ENCODE measurements around the gene ADSS1.
A peak's percentile ranks its signal among the peaks of the same experiment; 100 is the strongest.
"Not testable (repeated sequence)": the region's sequence is repeated elsewhere in the genome, so short reads cannot be mapped to it uniquely, and the experiment has no call there.

The ADSS1 gene

DNA sequence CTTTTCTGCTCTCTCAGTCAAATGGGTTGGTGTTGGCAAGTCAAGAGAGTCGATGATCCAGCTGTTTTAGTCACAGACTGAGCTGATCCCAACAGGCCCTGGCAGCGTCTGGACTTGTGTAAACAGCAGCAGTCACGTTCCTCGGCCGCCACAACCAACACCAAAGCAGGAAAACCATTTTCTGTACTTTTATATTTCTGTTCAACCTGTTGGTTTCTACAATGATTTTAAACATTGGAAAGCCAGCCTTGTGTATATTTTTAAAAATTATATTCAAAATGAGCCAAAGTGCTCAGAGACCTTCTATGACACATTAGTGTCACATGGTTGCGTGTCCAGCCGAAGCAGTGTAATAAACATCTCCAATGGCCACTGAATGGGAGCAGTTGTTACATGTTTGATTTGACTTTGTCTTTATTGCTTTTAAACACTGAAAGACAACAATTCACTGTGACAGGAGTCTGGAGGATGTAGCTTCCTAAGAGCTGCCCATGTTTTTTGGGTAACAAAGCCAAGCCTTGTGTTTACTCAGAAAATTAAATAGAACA lies 23.0 kb downstream of the ADSS1 start:
- no peak for TF ChIP-seq CTCF (IDR thresholded peaks at IDR 0.05; ENCODE audit: extremely low read depth, insufficient read depth, missing control alignments)
- DNase-seq (ENCODE audit: low spot score) = no peak

GRCh38 chr14:104747876-104748275 lies 23.8 kb downstream of the ADSS1 start:
- in situ Hi-C loops (cut with MboI; ENCODE audit: low pct_unique_long_range_greater_than_20kb, low sequenced_read_pairs, unreplicated experiment) = no loop called here
- no peak for DNase-seq (ENCODE audit: low spot score)
- no peak for TF ChIP-seq CTCF (IDR thresholded peaks at IDR 0.05; ENCODE audit: extremely low read depth, insufficient read depth, missing control alignments)

More for the DNA sequence above, 23.0 kb downstream of the ADSS1 start:
- in situ Hi-C loops (cut with MboI; ENCODE audit: low pct_unique_long_range_greater_than_20kb, low sequenced_read_pairs, unreplicated experiment) = no loop called here

GRCh38 chr14:104749111-104749649 lies 25.2 kb downstream of the ADSS1 start:
- in situ Hi-C loops (cut with MboI; ENCODE audit: low pct_unique_long_range_greater_than_20kb, low sequenced_read_pairs, unreplicated experiment) = no loop called here
- no peak for TF ChIP-seq CTCF (IDR thresholded peaks at IDR 0.05; ENCODE audit: extremely low read depth, insufficient read depth, missing control alignments)
- DNase-seq (ENCODE audit: low spot score) = no peak

- in situ Hi-C loops (cut with MboI; ENCODE audit: low pct_unique_long_range_greater_than_20kb, low sequenced_read_pairs, unreplicated experiment) = loop anchor here (25.0 kb wide), 1 partner anchor 287 kb away; no protein-coding TSS in a partner anchor
- TF ChIP-seq CTCF (IDR thresholded peaks at IDR 0.05; ENCODE audit: extremely low read depth, insufficient read depth, missing control alignments) = no peak
- no peak for DNase-seq (ENCODE audit: low spot score)
Measured at GRCh38 chr14:104750056-104750752, 26.2 kb downstream of the ADSS1 start.

GRCh38 chr14:104750753-104751057 lies 26.7 kb downstream of the ADSS1 start:
- DNase-seq (ENCODE audit: low spot score) = not testable (repeated sequence)
- in situ Hi-C loops (cut with MboI; ENCODE audit: low pct_unique_long_range_greater_than_20kb, low sequenced_read_pairs, unreplicated experiment) = loop anchor here (25.0 kb wide), 1 partner anchor 287 kb away; no protein-coding TSS in a partner anchor

GRCh38 chr14:104751539-104752422 lies 27.8 kb downstream of the ADSS1 start:
- peak; percentile 24 for TF ChIP-seq CTCF (IDR thresholded peaks at IDR 0.05; ENCODE audit: extremely low read depth, insufficient read depth, missing control alignments)
- DNase-seq (ENCODE audit: low spot score) = no peak
- in situ Hi-C loops (cut with MboI; ENCODE audit: low pct_unique_long_range_greater_than_20kb, low sequenced_read_pairs, unreplicated experiment) = loop anchor here (25.0 kb wide), 1 partner anchor 286 kb away; no protein-coding TSS in a partner anchor

All from GM13977 (cell line).